Measurements from ENCODE around the gene FOXN1.
A peak's percentile ranks its signal among the peaks of the same experiment; 100 is the strongest.

The FOXN1 gene

GRCh38 chr17:28547096-28547622 lies 41.0 kb downstream of the FOXN1 start:
- no peak for DNase-seq (ENCODE audit: low spot score)

- peak; percentile 80 for DNase-seq (ENCODE audit: low spot score)
Measured at GRCh38 chr17:28547623-28548416, 41.7 kb downstream of the FOXN1 start.

DNA sequence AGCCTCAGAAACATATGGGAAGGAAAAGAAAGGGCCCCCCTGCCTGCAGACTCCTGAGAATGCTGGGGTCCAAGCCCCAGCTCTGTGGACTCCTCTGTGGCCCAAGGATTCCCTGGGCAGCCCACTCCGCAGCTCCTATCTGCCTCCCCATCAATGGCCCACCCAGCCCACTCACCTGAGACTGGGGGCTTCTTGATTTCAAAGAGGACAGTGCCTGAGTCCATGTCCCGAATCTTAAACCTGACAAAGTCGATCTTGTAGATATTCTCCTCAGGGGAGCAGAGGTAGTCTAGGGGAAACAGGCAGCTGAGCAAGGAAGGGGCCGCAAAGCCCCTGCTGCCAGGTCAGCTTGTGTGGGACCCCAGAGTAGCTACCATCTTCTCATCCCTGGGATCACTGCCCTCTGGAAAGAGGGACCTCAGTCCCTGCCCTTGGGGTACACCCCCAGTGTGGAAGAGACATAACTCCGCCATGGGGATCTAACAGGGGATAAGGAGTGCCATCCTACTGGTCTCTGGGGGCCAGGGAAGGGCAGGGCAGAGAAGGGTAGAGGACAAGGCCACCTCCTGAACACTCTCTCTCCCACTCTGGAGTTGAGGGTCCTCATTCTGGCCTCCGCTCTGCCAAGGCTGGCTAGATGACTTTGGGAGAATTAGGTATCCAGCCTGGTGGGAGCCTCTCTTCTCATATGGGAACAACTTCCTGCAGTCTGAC lies 42.4 kb downstream of the FOXN1 start:
- no peak for DNase-seq (ENCODE audit: low spot score)

DNA sequence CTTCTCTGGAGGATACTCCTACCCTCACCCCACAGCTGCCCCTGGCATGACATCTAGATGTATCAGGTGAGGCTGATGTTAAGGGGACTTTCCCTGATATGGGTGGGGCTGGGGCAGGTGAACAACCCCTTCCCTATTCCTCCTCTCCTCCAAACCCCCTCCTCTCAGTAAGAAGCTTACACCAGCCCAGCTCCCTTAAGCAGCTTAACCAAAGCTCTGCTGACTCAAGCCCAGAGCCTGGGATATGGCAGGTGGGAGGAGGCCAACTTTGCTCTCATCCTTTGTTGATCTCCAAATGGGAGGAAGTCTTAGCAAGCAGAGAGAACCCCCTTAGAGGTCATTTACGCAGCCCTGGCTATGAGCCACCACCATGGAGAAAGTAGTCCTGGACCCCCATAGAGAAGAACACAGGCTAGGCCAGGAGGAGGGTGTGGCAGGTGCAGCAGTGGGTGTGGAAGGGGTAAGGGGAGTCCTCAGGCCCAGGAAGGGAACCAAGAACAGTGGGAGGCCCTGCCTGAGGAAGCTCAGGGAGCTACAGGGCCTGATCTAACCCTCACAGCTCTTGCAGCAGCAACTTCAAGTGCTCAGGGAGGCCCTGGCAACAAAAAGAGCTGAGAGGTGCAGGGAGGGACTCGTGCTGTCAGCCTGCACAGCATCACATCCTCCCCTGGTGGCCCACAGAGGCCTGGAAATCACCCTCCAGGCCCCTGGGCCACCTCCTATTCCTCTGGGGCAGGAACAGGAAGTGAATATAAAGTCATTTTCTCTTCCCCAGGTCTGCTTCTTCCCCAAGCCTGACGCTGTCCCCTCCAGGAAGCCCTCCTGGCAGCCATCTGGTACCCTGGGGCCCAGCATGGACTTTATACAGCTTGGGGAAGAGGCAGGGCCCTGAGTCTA lies 43.3 kb downstream of the FOXN1 start:
- no peak for DNase-seq (ENCODE audit: low spot score)

DNA sequence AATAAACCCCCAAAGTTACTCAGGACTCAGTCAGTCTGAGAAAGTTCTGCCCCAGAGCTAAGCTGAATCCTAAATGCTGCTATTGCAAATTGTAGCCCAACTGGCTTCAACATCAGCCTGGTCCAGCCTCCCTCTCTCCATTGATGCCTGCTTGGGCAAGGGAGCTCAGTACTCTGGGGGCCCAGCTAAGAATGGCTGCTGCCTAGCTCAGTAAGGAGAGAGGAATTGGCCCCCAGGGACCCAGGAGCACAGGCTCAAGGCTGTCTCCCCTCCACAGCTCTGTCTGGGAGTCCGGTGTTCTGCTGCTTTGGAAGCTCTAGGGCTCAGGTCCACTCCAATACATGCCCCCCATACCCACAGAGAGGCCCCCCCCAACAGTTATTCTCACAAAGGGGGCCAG lies 44.7 kb downstream of the FOXN1 start:
- no peak for DNase-seq (ENCODE audit: low spot score)

DNA sequence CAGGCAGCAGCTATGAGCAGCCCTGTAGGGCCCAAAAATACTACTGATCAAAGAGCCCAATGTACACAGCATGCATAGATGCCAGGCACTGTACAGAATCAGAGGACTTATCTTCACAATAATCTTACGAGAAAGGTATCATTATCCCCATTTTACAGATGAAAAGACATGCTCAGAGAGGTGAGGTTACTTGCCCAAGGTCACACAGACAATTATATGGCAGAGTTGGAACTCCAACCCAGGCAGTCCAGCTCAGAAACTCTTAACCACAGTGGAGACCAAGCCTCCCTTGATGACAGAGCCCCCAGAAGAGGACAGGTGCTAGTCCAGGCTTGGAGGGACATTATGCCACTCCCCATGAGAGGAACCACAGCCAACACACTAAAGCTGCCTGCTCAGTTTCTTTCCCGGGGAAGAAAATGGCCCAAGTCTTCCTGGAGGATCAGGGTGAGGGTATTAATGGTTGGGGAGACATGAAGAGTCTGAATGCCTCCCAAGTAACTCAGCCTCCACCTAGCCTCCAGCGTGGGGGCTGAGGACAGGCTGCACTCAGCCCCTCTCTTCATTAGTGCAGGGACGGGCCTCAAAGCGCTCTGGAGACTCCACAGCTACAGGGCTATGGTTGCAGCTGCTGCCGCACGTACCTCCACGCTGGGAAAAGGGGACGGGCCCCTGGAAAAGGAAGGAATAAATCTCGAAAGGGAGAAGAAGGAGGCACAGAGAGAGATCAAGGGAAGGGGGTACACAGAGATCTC lies 45.5 kb downstream of the FOXN1 start:
- DNase-seq (ENCODE audit: low spot score): no peak

GRCh38 chr17:28552176-28552999 lies 46.2 kb downstream of the FOXN1 start, which contains the start of gene UNC119:
TSS of gene UNC119 (minus strand) at chr17:28552624. CDS start at chr17:28552557, 67 bp downstream.
- peak; percentile 39 for DNase-seq (ENCODE audit: low spot score)

DNA sequence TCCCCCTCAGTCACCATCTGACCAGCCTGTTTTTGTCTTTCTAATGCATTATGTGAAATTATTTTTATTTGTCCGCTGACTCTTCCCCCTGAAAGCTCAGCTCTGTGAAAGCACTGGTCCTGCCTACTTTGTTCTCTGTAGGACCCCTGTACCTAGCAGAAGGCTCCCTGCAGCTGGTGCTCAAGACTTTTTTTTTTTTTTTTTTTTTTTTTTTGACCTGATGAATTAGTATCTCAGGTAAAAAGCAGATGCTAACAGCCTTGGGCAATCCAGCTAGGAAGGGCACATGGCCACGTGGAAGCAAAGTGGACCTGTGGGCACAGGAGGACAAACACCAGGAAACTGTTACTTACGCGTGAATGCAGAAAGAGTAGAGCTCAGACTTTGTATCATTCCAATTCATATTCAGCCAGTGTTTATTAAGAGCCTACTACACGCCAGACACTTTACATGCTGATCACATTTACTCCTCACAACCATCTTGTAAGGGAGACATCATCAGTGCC lies 46.9 kb downstream of the FOXN1 start:
- no peak for DNase-seq (ENCODE audit: low spot score)

GRCh38 chr17:28554565-28554964 lies 48.4 kb downstream of the FOXN1 start:
- no peak for DNase-seq (ENCODE audit: low spot score)

GRCh38 chr17:28555022-28555421 lies 48.9 kb downstream of the FOXN1 start:
- no peak for DNase-seq (ENCODE audit: low spot score)

DNA sequence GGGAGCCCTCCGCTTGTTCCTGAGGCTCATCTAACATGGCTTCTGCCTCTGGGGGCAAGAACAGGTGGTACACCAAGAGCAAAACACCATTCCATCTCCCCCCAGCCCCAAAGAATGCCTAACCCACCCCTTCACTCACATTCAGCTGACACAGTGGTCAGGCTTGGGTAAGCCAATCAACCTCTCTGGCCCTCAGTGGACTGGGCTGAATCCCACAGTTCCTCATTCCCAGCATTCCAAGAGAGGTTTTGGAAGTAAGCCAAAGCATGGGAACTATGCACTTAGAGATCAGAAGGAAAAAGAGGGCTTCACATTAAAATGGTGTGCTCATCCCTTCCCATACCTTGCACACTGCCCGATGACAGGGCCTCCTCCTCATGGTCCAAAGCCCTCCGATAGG lies 57.3 kb downstream of the FOXN1 start:
- no peak for DNase-seq (ENCODE audit: low spot score)

DNA sequence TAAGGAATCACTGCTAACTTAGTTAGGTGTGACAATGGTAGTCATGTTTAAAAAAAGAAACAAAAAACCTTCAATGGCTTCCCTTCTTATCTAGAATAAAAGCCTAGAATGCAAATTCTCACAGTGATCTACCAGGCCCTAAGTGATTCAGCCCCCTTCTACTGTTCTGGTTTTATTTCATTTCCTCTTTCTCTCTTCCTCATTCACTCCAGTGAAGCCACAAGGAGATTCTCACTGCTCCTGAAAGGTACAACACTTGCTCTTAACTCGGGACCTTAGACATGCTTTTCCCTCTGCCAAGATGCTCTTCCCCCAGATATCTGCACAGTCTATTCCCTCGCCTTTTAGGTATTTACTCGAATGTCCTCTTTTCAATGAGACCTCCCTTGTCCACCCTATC lies 61.5 kb downstream of the FOXN1 start:
- no peak for DNase-seq (ENCODE audit: low spot score)

DNA sequence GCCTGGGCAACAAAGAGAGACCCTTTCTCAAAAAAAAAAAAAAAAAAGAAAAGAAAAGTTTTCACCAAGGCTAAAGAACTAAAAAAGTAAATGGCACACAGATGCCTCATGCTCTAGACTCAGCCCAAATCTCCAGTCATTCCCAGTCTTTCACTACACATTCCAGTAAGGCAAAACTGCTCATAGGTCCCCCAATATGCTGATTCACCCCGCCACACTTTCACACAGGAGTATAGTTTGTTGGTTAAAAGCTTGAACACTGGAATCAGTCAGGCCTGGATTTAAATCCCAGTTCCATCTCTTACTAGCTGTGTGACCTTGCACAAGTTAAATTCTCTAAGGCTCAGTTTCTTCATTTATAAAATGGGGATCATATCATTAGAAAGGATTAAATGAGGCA lies 63.3 kb downstream of the FOXN1 start:
- DNase-seq (ENCODE audit: low spot score): no peak

DNA sequence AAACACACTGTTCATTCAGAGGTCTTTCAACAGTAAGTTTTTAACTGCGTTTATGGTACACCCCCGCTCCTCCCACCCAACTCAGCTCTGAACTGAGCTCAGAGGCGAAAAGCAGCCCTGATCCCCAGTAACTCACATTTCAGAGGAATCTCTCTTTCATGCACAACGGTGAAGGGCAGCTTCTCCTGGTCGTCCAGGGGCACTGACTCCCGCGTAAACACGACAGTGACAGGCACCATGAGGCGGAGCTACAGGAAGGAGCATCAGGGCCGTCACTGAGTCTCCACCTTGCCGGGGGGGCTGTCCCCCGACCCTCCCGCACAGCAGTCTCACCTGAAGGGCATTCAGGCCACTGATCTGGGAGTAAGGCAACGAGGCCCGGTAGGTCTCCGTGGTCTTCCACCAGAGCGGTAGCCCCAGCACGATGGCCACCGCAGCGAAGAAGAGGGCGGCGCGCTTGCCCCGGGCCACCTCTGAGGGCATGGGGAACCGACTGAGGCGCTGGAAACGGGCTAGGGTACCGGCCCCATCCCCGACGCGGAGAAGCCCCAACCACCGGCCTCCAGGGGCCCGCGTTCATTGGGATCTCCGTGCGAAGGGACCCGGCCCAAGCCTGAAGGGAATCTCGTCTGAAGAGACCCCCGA lies 64.7 kb downstream of the FOXN1 start:
- peak; percentile 30 for DNase-seq (ENCODE audit: low spot score)

- peak; percentile 86 for DNase-seq (ENCODE audit: low spot score)
Measured at GRCh38 chr17:28571361-28572122, 65.4 kb downstream of the FOXN1 start, which contains the start of gene PIGS. TSS of gene PIGS (minus strand) at chr17:28571524. CDS start at chr17:28571496, 28 bp downstream.

GRCh38 chr17:28572259-28573039 lies 66.3 kb downstream of the FOXN1 start:
- peak; percentile 51 for DNase-seq (ENCODE audit: low spot score)

DNA sequence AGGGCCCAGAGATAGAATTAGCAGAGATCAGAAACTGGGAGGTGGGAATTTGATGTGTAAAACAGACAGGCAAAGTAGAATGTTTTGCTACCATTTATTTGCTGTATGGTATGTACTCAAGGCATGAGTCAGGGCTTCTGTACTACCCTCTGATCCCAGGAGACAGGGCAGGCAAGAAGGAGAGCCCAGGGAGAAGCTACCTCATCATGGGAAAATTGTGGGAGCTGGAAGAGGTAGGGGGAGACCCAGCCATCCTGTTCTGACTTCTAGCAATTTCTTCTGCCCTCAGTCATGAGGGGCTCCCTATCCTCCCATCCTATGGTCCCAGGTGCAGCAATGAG lies 66.9 kb downstream of the FOXN1 start:
- DNase-seq (ENCODE audit: low spot score): no peak

DNA sequence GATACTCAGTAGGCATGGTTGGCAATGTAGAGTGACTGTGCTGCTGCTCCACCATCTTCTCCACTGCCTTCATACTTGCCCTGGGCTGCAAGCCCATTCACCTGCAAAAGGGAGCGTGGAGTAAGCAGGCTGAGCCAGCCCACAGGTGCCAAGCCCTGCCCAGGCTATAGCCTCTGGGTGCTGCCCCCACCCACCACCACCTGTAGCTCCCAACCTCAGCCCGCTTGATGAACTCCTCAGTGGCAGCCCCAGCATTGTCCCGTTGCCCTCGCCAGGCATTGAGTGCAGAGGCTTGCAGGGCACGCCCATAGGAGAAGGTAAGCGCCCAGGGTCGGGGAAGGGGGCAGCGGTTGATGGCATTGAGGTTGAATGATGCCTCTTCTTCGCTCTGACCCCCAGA lies 67.4 kb downstream of the FOXN1 start:
- no peak for DNase-seq (ENCODE audit: low spot score)

All from hematopoietic multipotent progenitor cell treated with erythropoietin and hydrocortisone succinate and interleukin-3 and kit ligand, for 17 days (in vitro differentiated cells).